KBM-7 (cell line): Measurements from ENCODE around the gene RPS3.
A peak's percentile ranks its signal among the peaks of the same experiment; 100 is the strongest.
"Not testable (repeated sequence)": the region's sequence is repeated elsewhere in the genome, so short reads cannot be mapped to it uniquely, and the experiment has no call there.

Experiments used
- DNase-seq: peaks from one replicate; pipeline ENCODE4 v3.0.0-alpha.2; 2015
- in situ Hi-C: fragments of 300-500 bp; cut with MboI; formaldehyde crosslinking; loops from 2 replicates; pipeline ENCODE4 v1.14.3; 2020; ENCODE audit warnings: low sequenced_read_pairs, low pct_unique_long_range_greater_than_20kb, mixed read lengths

RPS3 gene

DNA sequence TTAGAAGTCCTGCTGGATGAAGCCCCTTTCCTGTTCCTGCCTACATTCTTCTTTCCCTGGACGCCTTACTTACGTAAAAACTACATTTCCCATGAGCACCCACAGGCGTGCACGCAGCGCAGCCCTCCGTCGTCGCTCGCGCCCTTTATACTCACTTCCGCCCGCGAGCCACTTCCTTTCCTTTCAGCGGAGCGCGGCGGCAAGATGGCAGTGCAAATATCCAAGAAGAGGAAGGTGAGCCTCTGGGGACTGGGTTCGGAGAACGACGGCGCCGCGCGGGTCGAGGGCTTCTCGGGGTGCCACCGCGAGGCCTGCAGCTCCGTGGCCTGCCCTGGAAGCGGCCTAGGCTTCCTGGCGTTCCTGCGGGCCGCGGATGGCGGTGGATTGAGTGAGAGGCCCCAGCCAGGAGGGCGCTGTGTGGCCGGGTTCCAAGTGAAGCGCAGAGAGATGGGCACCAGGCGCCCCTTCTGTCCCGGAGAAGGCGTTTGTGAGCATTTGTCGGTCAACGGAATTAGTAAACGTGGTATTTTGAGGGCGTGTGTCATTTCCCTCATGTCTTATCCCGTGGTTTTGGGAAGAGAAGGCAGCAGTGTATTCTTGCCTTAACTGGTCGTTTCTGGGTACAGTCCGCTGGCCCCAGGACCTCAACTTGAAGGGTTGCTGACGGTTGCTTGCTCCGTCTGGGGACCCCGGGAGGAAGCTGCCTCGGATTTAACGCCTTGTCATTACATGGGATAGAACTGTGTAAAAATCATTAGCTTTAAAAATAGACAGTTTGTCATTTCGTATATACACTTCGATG is at the start of gene RPS3:
Gene RPS3, plus strand, starts transcription at position 175 of the 802 bp plus-strand sequence. Its CDS starts 30 bp downstream, at position 205.
- in situ Hi-C loops = loop anchor here (10.0 kb wide), 1 partner anchor 125 kb away; no protein-coding TSS in a partner anchor
- DNase-seq = peak; percentile 96

DNA sequence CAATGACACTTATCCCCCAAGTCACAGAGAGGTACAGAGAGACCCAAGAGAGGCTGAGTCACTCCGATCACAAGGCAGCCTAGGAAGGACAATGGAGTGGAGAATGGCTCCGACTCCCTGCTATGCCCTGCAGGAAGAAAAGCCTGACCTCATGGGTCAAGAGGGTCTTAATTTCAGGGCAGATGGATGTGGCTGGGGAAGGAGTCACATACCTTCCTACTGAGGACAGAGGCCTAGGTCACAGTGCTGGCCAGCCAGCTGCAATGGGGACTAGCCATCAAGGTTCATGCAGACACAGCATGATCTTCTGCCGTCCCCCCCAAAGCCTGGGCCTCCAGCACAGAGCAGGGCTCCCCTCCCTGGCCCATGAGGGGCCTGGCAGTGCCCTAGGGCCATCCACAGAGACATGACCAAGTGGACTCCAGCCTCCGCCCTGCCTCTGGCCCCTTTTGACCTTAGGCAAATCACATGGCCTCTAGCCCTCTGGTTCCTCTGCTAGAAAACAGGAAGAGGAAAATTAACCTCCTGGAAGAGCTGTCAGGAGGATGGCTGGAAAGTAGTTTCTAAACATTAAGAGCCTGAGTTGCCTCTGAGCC is 49.7 kb upstream of the RPS3 start:
- DNase-seq = no peak
- in situ Hi-C loops = no loop called here

DNA sequence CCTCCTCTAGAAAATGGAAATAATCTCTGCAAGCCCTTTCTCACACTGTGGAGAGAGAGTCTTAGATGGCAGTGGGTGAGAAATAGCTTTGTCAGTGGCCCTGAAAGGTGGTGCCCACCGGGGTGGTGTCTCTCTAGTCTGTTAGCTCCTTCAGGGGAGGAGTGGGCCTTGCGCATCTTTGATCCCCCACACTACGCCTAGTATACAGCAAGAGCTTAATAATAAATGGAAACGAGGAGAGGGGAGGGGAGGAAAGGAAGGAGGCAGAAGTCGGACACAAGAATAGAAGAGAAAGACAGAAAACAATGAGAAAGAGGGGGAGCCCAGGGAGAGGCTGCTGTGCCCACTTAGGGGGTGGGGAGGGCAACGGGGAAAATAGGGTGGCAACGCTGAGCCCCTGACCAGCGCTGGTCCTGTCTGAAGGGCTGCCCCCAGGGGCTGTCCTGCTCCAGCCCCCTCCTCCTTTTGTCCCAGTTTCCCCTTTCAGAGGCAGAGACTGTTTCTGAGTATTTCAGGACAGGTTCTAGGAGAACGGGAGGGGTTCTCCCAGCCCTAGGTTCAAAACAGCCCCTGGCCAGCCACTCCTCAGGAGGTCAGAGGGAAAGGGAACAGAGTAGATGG is 49.1 kb upstream of the RPS3 start:
- in situ Hi-C loops = no loop called here
- no peak for DNase-seq

DNA sequence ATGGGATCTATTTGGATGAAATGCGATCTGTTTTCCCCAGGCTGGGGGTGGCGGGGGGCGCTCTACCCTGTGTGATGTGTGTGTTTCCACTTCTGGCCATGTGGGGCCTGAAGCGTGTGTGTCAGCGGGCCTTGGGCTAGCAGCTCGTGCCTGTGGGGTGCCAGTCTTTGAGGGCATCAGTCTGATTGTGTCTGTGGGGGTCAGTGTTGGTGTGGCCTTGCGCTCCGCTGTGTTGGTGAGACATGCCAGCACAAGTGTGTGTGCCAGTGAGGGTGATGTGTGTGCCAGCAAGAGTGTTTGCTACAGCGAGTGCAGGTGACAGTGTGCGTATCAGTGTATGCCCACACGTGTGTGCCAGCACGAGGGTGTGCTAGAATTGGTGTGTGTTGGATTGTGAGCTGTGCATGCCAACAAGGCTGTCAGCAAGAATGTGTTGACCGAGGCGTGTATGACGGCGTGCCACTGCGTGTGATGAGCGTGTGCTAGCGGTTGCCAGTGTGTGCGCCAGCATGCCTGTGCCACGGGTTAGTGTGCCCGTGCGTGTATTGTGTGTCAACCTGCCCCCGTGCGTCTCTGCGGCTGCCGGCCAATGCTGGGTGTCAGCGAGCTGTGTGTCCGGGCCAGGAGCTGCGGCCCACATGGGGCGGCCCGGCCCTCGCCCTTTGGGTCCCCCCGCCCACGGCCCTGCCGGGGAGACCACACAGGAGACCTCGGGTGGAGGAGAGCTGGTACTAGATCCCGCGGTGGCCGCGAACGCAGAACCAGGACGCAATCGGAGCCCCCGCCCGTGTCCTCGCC is 48.4 kb upstream of the RPS3 start:
- in situ Hi-C loops = no loop called here
- peak; percentile 71 for DNase-seq

DNA sequence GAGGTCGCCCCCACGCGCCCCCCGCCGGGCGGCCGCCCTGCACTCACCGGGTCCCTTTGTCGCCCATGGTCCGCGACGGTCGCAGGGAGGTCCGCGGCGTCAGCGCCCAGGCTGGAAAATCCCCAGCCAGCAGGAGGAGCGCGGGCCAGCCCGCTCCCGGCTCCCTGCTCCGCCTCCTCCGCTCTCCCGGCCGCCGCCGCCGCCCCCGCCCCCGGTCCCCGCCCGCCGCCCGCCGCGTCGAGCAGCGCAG is 47.9 kb upstream of the RPS3 start, which contains the start of gene ARRB1:
Gene ARRB1, minus strand, starts transcription at position 121 of the 250 bp plus-strand sequence. Its CDS starts 54 bp downstream, at position 67.
- in situ Hi-C loops = no loop called here
- DNase-seq = no peak

DNA sequence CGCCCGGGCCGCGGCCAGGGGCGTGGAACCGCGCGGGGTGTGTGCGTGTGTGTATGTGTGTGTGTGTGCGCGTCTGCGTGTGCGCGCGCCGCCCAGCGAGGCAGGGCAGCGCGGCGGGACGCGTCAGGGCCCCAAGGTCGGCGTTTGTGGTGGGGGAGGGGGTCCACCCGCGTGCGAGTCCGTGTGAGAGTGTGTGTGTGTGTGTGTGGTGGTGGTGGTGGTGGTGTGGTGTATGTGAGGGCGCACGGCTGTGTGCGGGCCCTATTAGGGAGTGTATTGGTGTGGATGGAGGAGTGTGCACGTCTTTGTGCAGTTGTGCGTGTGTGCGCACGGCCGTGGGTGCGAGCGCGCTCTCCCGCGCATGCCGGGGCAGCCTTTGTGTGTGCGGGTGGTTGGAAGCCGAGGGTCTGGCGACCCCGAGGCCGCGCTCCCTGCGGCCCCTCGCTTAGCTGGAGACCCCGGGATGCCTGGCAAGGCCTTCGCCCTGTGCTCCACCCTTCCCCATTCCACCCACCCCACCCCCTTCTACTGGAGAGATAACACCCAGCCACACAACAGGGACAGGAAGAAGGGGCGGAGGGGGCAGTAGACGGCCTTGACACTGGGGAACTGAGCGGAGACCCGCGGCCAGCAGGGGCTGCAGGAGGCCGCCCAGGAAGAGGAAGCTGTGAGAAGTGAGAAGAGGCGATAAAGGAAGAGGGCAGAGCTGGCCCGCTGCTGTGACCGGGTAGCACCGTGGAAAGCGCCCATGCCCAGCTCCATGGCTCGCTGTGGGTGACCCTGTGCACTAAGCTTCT is 47.3 kb upstream of the RPS3 start:
- peak; percentile 92 for DNase-seq
- in situ Hi-C loops = no loop called here

DNA sequence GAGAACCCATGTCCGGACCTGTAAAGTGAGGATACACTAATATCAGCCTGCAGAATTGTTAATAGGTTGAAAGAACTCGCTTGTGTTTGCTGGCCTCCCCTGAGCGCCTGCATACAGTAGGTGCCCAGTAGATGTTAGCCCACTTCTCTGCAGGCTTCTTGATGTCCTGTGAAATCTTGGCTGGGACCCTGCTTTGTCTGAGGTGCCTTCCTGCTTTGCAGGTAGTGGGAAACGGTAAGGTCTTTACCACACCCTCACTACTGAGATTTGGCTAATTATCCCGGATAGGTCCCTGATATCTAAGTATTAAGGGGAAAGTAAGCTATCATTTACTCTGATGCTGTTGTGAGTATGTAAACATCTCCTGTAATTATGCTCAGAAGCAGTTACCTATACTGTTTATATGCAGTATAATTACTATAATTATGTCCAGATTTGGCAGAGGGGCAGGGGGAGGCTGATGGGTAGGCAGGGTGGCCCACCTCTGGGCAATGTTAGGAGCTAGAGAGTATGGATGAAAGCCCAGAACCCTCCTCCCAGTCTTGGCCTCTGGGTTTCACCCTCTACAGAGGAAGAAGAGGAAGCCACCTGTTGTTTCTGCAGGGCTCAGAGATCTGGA is 46.6 kb upstream of the RPS3 start:
- no peak for DNase-seq
- in situ Hi-C loops = no loop called here

DNA sequence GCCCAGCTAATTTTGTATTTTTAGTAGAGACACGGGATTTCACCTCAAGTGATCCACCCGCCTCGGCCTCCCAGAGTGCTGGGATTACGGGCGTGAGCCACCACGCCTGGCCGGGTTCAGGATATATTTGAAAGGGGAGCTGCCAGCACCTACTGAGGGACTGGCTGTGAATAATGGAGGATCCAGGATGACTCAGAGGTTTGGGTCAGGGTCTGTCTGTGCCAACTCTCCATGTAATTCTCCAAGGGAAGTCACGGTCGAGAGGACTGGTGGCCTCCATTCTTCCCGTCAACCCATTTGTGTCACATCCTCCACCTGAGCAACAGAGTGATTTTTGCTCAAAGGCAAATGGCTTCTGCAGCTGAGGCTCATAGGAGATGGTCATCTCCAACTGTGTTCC is 44.3 kb upstream of the RPS3 start:
- no peak for DNase-seq
- in situ Hi-C loops = no loop called here

DNA sequence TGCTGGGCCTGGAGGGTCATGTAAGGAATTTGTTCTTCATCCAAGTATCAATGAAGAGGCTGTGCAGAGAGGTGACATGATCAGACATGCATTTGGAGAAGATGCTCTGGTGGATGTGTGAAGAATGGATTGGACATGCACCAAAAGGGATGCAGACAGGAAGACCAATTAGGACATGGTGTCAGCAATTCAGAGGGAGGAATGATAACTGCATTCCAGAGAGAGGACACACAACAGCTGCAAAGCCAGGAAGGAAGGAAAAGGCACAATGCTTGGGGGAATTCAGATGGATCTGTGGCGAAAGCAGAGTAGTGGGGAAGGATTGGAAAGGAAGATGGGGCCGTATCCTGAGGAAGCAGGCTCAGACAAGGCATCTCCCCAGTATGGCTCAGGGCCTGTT is 42.7 kb upstream of the RPS3 start:
- in situ Hi-C loops = no loop called here
- DNase-seq = no peak

DNA sequence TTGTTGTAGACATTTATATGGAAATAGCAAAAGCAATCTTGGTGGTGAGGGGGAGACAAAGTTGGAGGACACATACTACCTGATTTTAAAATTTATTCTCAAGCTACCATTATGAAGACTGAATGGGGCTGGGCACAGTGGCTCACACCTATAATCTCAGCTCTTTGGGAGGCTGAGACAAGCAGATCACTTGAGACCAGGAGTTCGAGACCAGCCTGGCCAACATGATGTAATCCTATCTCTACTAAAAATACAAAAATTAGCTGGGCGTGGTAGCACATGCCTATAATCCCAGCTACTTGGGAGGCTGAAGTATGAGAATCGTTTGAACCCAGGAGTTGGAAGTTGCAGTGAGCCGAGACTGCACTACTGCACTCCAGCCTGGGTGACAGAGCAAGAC is 37.0 kb upstream of the RPS3 start:
- in situ Hi-C loops, DNase-seq: not testable (repeated sequence)

DNA sequence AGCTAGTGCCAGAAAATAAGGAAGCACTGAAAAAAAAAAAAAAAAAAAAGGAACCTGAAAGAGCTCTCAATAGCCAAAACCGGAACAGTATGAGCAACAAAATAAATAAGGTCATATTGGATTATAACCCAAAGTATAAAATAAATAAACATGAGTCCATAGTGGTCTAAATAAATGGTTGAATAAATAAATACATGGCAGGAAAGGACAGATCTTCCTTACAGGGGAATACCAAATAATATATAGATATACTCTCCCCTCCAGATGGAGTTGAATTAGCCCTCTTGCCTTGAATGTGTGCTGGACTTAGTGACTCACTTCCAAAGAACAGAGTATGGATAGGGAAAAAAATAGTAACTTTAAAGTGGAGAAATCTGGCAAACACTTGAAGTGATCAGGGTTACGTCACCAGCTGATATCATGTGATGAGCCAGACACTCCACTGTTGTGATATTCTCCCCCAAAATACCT is 33.6 kb upstream of the RPS3 start:
- DNase-seq = no peak
- in situ Hi-C loops = no loop called here

DNA sequence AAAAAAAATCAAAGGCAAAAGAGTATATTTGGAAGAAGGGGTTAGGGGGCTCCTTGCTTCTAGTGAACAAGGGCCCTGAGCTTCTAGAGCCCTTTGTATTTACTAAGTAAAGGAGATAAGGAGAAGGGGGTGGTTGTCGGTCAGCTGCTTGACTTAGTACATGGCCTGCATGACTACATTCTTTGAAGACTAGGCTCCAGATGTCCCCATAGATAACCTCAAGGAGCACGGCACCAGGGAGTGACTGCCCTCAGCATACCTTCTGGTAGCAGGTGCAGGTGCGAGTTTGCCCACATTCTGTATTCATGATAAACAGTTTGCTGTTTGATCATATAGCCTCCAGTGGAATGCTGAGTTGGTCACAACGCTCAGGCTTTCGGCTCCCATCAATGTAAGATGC is 32.5 kb upstream of the RPS3 start:
- in situ Hi-C loops, DNase-seq: not testable (repeated sequence)

DNA sequence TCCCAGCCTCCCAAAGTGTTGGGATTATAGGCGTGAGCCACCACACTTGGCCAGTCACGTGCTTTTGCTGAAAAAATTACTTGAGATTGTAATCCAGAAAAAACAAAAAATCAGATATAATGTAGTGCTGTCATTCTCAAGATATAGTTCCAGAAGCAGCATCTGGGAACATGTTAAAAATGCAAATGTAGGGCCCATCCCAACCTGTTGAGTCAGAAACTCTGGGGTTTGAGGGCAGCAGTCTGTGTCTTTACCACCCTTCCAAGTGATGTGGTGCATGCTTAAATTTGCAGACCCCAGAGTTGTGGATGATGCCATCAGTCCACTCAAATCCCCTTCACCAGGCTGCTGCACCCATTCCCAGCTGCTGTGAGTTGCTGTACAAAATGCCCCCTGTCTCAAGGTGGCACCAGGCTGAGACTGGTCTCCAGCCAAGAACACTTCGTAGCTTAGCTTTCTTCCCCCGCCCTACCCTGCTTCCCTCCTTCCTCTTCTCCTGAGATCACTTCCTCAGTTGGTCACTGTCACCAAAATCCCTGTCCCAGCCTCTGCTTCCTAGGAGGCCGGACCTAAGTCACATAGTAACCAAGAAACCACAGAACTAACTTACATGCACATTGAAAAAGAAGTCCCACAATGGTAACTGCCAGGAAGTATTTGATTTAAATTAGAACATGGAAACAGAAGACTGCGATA is 29.6 kb upstream of the RPS3 start:
- in situ Hi-C loops = no loop called here
- DNase-seq = peak; percentile 92

DNA sequence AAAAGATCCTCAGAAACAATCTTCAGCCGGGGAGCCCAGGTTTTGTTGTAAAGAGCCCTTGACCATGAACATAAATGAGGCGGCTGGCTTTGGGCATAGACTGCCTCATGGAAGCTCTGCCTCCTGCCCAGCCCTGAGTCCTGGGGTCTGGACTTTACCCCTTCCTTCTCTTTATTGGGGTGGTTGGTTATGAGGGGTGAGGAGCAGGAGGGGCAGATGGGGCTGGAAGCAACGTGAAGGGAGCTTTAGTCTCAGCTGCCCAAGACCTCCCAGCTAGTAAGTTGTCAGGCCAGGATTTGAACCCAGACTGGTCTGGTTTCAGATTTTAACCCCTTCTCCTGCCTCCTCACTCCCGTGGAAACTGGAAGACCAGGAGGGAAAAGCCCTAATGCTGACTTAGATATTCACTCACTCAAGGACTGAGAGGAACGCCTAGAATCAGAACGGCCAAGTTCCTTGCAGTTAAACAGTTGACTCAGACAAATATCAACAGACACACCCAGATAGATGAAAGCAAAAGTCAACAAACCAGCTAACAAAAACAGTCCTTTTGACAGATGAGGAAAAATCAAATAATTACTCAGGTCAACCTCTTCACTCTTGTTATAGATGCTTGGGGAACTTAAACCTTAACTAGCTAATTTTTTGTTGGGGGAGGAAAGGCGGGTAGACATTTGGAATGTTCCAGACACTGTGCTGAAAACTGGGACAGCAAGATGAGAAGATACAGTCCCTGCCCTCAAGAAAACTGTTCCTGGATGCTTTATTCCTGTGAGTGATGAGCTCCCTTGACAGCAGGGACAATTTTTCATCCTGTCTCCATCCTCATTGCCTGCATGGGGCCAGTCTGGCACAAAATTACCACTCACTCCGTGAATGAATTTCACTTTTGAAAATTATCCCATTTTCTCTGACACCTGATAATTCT is 27.1 kb upstream of the RPS3 start:
- in situ Hi-C loops = no loop called here
- DNase-seq = no peak

DNA sequence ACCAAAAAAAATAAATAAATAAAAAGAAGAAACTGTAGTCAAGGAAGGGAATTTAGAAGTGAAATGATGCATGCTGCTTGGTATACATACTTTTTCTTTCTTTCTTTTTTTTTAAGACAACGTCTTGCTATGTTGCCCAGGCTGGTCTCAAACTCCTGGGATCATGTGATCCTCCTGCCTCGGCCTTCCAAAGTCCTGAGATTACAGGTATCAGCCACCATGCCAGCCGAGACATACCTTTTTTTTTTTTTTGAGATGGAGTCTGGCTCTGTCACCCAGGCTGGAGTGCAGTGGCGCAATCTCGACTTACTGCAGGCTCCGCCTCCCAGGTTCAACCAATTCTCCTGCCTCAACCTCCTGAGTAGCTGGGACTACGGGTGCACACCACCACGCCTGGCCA is 26.1 kb upstream of the RPS3 start:
- in situ Hi-C loops = no loop called here
- no peak for DNase-seq

DNA sequence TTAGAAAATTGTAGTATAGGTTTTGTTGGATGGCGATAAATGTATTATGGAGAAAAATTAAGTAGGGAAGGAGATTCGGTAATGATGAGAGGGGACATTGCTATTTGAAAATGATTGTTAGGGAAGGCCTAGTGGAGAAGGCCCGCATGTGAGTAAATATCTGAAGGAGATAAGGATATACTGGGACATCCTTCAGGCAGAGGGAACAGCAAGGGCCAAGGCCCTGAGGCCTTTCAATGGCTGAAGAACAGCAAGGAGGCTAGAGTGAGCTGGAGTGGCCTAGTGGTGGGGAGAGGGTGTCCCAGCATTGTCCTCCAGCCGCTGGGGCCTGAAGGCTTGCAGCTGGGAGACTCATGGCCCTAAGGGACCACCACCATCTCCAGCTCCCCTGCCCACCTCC is 24.7 kb upstream of the RPS3 start:
- in situ Hi-C loops = no loop called here

DNA sequence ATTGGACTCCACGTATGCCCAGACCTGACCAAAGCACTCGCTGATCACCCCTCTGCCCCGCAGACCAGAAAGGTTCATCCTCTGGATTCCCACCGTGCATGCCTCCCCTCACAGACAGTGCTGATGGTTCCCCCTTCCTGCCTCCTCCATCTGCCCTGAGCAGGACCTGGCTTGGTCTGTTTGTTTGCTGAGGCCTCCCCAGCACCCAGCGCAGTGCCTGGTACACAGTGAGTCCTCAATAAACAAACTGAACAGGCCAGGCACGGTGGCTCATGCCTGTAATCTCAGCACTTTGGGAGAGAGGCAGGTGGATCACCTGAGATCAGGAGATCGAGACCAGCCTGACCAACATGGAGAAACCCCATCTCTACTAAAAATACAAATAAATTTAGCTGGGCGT is 23.7 kb upstream of the RPS3 start:
- in situ Hi-C loops = no loop called here
- DNase-seq = no peak

More for the DNA sequence above, 24.7 kb upstream of the RPS3 start:
- DNase-seq = no peak
